LHCN-M2 (cell line): ENCODE results near the gene UBP1. TPM values are rescaled to one million over a fixed set of nuclear protein-coding genes. Genes with fewer than 3 reads are reported as not detected.
"Not testable (repeated sequence)": the region's sequence is repeated elsewhere in the genome, so short reads cannot be mapped to it uniquely, and the experiment has no call there.

Experiments
- DNase-seq: peaks from one replicate; pipeline ENCODE4 v3.0.0-alpha.2; 2012; ENCODE audit warnings: low read depth
- total RNA-seq: library from RNA; depleted of rRNA; stranded (reverse); fragments of >200 nt; gene quantifications from 2 replicates; pipeline ENCODE4 v1.2.3, GENCODE V29; 2014

Gene UBP1
- total RNA-seq, 1 experiment from 2014 or later = 35.9 TPM

DNA sequence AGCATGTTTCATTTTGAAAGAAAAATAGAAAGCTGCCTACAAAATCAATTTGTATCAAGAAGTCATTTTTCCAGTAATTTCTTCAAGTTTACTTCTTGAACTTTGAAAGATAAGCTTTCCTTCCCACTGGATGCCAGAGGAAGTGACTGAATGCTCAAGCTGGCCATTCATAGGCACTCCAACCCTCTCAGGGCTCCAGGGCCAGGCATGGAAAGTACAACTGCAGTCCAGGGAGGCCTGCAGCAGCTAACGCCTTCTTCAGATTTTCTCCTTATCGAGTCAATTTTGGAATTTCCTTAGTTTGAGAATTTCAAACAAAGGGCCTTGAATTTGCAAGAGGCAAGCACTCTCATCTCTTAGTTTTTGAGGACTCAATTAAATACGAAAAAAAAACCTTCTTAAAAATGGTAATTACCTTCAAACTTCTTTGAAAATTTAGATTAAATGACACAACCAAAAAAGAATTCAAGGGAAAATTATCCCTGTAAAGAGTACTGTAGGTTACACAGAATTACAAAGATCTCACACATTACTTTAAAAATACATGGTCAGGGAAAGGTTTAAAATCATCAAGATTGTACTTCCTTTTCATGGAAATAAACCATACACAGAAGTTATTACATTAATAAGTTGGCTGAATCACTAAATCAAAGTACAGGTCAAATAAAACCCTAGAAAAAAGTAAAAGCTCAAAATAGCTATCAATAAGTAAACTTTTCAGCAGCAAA lies 2.5 kb downstream of the UBP1 start:
- DNase-seq = peak; percentile 55

DNA sequence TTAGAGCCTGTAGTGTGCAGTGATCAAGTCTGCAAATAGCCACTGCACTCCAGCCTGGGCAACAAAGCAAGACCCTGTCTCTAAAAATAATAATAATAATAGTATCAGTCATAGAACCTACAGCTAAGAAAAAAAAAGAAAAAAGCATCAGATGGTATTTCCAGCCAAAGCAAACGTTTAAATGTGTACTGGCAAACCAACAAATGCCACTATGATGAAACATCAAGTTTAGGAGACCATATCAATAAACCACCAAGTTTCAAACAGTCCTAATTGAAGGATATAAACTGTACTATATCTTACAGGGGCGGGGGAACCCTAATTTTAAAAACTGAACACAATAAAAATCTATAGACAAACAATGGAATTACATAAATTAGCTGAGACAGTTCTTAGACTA lies 6.4 kb downstream of the UBP1 start:
- peak; percentile 24 for DNase-seq

DNA sequence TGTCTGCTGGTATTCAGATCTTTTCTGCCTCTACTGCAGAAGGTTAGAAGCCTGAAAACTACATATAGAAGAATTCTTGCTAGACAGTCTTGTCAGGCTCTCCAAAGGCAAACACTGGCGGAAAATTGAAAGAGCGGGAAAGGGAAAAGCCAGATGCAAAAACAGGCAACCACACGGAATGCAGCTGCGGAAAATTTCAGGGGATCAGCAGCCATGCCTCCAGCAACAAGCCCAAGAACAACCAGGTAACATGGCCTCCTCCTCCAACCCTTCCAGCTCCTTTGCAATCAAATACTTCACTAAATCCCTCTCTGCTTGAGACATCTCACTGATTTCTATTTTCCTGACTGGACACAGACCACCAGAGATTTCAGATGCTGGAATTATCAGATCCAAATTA lies 9.6 kb downstream of the UBP1 start:
- no peak for DNase-seq

DNA sequence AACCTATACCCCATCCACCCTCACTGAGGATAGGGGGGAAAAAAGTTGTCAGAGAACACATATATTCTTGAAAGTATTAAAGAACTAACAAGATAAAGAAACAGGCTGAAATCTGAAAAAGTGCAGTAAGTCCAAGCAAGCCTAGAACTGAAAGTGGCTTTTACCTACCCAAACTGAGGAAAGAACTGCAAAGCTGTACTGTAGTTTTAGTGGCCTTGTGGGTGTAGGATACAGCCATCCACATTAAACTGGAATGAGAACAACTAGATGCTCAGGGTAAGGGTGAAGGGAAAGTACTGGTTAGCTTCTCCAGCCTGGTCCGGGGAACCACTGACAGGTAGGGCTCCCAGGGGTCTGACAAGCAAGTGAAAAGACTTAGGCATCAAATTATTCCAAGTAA lies 10.1 kb downstream of the UBP1 start:
- DNase-seq = no peak

DNA sequence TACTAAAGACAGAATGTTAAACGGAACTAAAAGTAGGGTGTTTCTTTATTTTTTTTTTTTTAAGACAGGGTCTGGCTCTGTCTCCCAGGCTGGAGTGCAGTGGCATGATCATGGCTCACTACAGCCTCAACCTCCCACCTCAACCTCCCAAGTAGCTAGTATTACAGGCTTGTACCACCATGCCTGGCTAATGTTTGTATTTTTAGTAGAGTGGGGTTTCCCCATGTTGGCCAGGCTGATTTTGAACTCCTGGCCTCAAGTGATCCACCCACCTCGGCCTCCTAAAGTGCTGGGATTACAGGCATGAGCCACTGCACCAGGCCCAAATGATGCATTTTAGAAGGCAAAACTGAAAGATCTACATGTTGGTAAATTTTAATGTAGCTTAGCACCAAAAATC lies 10.9 kb downstream of the UBP1 start:
- not testable (repeated sequence) for DNase-seq

DNA sequence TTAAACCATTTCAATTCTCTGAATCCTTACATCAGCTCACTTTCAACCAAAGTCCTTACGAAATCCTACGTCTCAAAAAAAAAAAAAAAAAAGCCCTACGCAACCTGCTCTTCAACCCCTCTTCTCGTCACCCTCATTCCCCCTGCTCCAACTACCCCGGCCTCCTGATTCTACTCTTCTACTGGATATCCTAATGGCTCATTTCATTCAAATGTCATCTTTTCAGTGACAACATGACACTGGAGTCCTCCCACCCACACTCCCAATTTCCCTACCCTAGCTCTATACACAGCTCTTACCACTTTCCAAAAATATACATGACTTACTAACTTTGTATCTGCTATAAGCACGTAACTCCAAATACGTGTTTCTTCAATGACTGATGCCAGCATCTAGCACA lies 11.5 kb downstream of the UBP1 start:
- DNase-seq = no peak

DNA sequence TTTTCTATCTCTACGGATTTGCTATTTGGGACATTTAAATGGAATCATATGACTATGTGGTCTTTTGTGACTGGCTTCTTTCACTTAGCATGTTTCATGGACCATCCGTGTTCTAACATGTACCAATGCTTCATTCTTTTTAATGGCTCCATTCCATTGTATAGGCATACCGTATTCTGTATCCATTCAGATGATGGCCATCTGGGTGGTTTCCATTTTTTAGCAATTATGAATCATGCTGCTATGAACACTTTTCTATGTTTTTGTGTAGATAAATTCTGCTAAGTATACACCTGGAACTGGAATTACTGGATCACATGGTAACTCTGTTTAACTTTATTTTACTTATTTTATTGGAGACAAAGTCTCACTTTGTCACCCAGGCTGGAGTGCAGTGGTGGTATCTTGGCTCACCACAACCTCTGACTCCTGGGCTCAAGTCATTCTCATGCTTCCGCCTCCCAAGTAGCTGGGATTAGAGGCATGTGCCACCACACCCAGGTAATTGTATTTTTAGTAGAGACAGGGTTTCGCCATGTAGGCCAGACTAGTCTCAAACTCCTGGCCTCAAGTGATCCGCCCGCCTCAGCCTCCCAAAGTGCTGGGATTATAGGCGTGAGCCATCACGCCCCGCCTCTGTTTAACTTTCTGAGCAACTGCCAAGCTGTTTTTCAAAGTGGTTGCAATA lies 13.4 kb downstream of the UBP1 start:
- no peak for DNase-seq

DNA sequence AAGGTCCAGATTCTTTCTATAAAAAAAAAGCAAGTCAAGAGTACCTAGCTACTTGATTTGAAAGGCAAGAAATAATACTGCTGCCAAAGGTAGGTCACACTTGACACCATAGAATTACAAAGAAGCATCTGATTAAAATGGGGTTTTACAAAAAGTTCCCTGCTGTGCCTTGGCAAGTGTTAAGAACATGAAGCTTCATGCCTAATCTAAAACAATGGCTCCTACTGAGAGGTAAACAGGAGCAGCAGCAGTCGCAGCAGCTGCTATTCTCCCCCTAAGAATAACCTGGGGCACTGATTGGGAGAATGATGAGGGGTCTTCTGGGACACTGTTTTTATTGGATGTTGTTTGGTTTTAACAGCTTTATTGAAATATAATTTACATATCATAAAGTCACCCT lies 14.1 kb downstream of the UBP1 start:
- DNase-seq = no peak

DNA sequence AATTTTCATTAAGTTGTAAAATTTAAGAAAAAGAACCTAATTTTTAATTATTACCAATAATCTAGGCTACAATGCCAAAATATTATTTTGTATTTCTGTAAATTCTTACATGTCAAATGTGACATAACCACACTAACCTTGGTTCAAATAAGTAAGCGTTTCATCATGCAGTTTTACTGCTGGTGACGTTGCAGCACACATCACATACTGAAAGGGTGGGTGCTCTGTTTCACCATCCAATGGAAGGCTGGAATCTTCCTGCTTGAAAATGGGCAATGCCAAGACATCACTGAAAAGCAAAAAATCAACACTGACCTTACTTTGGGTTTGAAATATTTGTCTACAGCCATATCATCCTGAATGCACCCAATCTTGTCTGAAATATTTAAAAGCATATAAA lies 14.8 kb downstream of the UBP1 start:
- DNase-seq = no peak

DNA sequence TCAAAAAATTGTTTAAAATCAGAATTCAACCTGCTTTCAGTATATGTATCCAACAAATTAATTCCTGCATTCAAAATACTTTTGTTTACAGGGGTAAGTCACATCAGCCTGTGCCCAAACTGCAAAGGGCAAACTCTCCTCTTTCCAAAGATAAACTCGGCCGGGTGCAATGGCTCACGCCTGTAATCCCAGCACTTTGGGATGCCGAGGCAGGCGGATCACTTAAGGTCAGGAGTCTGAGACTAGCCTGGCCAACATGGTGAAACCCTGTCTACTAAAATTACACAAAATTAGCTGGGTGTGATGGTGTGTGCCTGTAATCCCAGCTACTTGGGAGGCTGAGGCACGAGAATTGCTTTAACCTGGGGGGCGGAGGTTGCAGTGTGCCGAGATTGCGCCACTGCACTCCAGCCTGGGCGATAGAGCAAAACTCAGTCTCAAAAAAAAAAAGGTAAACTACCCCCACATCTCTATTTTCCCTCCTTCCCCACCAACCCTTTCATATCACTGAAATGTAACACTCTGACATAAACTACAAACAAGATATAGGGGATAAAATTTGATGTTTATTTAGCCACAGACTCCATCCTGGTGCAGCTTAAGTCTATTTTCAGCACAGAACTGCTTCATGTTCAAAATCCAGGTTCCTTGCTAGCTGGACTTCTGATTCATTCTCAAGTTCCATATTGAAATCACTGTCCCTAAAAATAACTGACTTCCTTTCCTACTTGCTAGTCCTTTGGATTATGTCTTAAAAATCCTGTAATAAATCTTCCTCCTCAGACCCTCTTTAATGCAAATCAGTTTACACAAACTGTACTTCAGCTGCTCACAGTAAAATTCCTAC lies 15.4 kb downstream of the UBP1 start:
- DNase-seq = no peak

DNA sequence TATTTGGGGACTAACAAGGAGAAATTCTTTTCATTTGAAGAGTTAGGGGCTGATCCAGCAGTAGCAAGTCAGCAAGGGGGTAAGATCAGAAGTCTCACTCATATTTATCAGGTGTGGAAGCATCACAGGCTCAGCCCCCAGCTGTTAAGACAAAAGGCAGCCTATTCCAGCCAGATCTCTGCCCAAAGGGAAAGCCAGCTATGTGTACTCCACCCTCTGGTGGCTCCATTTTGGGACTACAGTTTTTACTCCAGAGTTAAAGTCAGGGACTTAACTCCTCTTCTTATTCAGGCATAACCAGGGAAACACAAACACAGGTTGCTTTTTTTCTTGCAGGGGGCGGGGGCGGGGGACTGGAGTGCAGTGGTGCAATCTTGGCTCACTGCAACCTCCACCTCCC lies 19.2 kb downstream of the UBP1 start:
- no peak for DNase-seq

DNA sequence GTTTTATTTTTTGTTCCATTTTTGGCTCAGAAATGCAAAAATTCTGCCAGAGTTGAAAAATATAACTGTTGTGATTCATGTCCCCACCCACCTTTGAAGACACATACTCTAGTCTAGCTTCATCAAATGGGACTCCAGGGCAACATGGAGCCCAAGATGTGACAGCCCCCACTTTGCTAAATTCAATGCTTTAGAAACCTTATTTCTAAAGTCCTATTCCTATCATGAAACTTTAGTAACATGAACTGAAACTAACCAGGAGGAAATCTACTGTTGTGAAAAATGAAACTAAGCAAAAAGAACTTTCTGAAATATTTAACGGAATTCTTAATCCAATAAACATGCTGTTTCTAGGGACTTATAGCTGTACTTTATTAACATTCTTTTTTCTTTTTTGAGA lies 20.3 kb downstream of the UBP1 start:
- no peak for DNase-seq

DNA sequence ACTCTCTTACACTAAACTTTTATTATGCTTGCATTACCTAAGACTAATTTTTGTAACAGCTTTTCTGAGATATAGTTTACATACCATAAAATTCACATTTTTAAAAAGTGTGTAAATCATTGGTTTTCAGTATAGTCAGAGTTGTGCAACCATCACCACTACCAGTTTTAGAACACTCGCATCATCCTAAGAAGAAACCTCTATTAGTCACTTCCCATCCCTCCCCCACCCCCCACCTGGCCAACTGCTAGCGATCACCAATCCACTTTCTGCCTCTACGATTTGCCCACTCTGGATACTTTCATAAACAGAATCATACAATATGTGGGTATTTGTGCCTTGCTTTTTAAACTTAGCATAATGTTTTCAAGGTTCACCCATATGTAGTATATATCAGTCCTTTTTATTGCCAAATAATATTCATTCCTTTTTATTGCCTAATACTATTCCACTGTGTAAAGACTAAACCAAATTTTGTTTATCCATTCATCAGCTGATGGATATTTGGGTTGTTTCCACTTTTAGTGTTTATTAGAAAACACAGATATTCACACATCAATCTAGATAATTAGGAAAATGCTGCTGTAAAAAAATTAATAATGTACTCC lies 23.0 kb downstream of the UBP1 start:
- DNase-seq = peak; percentile 34

DNA sequence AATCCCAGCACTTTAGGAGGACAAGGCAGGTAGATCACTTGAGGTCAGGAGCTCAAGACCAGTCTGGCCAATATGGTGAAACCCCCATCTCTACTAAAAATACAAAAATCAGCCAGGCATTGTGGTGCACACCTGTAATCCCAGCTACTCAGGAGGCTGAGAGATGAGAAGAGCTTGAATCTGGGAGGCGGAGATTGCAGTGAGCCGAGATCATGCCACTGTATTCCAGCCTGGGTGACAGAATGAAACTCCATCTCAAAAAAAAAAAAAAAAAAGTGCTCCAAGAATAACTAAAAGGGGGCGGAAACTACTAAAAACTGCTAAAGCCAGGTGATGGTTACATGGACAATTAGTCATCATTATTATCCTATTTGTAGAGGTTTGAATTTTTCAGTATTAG lies 29.4 kb downstream of the UBP1 start:
- DNase-seq = not testable (repeated sequence)

DNA sequence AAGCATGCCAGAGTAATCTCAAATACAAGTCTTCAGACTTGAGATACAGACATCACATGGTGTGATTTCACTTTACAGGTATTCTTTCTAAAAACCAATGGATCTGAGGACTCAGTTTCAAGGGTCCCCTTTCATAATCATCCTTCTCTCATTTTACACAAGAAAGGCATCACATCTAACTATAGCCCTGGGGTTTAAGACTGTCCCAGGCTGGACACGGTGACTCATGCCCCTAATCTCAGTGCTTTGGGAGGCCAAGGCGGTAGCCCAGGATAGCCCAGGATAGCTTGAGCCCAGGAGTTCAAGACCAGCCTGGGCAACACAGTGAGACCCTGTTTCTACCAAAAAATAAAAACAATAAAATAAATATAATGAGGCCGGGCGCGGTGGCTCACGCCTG lies 36.4 kb downstream of the UBP1 start:
- DNase-seq = no peak

DNA sequence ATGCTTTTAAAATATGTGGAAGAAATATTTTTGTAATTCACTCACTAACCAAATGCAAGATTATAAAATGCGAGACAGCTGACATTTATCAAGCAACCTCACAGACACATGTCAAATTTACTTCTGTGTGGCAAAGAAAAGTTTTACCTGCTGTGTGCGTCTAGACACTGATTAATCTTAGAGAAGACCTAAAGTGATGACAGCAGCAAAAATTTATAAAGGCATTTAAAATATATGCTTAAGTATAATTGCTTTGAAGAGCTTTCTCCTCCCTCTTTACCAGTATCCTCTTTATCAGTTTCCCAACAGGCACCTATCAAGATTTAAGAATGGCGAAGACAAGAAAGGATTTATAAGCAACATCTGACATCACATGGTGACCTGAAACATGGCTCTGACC lies 37.3 kb downstream of the UBP1 start:
- no peak for DNase-seq

DNA sequence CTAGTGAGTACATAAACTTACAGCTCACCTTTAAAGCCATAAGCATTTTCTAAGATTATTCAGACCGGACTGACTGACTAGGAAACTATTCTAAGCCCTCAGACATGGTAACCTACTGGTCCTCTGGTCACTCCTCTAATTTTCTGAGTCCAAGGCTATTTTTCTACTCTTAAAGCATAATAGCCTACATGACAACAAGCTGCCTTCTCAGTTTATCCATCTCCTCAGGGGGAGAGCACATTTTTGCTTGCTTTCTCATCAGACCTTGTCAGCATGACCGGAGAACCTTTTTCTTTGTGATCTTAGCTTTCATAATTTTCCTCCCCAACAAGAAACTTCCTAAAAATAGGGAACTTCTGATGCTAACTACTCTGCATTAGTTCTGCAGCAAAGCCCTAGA lies 38.4 kb downstream of the UBP1 start:
- no peak for DNase-seq

DNA sequence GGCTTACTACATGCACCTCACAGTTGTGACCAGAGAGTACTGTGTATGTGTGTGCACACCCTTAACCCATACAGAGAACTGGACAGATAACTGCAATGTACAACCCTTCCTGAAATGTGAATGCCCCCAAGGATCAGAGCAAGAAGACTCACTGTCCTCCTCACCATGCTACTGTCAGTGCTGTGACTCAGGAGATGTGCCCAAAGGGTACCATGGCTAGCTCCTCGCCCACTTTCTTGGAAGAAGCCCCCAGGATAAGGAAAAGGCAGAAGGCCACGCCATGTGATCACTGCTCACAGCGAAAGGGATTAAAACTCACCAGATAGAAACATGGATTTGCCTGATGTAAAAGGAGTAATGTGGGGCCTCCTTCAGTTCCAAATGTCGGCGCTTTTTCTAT lies 41.8 kb downstream of the UBP1 start:
- no peak for DNase-seq

DNA sequence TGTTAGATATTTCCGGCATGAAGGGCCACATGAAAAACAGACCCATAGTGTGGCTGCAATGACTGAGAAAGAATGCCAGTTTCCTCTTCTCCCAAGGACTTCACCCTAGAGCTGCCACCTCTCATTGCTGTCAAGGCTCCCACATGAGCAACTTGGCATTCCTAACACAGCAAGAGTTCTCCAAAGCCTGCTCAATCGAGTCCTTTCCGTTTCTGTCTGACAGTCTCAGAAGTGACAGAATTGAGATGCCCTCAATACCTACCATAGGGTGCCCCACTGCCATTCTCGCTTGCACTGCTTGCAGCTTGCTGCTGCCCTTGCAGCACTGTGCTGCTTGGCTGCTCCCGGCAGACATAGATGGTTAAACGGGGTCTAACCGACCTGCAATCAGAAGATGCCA lies 44.3 kb downstream of the UBP1 start:
- DNase-seq = no peak

DNA sequence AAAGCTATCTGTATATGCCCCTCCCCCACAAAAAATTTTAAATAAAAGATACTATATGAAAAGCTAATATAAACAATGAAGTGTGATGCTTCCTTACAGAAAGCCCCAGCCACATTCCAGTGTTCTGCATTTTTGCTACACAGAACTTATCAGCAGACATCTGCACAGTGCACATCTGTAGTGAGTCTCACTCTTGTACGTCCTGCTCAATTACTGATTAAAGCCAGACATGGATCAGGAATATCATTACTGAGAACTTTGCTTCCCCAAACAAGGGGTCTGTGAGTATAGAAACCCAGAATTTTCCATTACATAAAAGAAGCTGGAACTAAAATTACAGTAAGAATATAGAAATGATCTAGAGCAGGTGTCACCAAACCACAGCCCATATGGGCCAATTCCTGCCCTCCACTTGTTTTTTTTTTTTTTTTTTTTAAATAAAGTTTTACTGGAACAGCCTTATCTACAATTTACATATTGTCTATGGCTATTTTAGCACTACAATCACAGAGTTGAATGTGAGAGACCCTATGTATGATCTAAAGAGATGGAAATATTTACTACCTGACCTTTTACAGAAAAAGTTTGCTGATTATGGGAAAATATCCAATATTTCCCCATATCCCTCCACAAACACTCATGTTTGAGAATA lies 45.7 kb downstream of the UBP1 start:
- DNase-seq = no peak

DNA sequence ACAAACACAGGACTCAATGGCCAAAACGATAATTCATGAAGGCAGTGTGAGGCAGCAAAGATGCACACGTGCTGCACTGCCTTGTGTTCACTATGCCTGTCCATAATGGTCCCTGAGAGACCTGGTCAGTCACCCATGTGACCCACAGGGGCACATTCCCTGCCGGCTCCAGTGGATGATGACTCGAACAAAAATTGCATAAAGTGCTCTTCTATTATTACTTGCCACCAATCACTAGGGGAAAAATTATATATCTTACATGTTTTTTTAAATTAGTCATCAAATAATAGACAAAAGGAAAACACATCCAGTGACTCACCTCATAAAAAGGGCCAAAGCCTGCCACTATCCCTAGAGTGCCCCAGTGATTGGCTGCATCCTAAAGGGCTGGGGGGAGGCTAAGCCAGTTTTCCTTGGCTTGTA lies 47.5 kb downstream of the UBP1 start:
- peak; percentile 97 for DNase-seq

DNA sequence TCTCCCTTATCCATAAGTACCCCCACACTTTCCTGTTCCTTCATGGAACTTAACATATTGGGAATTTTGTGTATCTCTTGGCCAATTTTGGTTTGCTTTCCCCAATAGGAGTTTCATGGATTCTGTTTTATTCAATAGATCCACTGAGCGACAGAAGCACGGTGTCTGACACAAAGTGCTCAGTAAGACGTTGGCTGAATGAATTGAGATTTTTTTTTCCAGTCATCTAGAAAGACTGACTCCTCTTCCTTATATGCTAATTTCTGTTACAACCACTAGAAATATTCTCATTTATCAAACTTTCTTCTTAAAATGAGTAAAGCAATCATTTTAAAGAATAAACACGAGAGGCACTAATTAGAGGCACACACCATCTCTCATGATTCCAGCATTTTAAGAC lies 48.1 kb downstream of the UBP1 start:
- no peak for DNase-seq
